ENCODE data around the gene ADORA3.
"Not testable (repeated sequence)": the region's sequence is repeated elsewhere in the genome, so short reads cannot be mapped to it uniquely, and the experiment has no call there.

The ADORA3 gene

DNA sequence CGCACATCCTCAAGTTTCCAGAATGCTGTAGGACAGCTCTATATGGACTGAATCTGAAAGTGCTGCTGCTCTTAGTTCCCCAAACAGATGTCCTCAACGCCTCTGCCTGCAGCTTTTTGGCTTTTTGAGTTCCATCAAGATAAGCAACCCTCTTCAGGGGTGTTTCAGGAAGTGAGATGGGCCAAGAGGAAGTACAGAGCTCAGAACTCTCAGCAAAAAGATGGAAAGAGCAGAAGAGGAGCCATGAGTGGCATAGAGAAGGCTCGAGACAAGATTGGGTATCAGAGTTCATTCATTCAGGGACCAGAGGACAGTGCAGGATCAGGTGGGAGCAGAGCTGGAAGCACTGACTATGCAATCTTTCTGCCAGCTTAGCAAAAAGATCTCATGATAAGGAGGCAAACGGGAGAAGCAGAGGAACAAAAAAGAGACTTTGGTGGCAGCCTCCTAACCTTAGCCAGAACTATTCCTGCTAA lies at the start of gene ADORA3, which contains the start of gene TMIGD3:
TSS of gene ADORA3 (minus strand) at position 49 of the 476 bp plus-strand sequence. CDS start 279 bp downstream, outside the sequence.
TSS of gene TMIGD3 (minus strand) at position 49 of the 476 bp plus-strand sequence. CDS start 279 bp downstream, outside the sequence.
- DNase-seq (ENCODE audit: low read depth) = no peak

DNA sequence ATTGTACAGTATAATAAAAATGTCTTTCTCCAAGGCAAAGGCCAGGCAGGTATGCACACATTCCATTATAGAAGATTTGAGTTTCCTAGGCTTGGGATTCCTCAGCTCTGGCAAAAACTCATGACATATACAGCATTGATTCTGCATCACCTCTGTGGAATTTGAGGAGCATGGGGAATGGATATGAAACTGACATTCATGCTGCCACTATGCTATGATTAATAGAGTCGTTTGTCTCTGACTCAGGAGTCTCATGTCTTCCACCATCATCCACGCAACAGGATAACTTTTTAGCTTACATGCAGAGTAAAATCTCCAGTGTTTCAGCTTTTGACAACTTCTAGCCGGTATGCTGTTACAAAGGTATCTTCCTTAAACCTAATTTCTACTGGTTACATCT lies 49.8 kb upstream of the ADORA3 start:
- DNase-seq (ENCODE audit: low read depth) = no peak

DNA sequence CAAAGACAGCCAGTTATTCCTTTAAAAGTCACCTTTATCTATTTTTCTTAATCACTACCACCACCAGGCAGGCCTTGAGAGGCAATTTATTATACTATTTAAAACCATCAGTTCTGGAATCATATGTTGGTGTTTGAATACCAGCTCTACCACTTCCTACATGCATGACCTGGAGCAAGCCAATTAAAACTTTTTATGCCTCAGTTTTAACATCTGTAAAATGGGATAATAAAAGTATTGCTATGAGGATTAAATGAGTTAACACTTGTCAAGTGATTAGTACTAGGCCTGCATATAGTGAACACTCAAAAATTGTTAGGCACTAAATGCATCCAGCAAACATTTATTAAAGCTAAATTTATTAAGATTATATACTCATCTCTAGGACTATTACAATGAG lies 49.2 kb upstream of the ADORA3 start:
- DNase-seq (ENCODE audit: low read depth) = no peak

DNA sequence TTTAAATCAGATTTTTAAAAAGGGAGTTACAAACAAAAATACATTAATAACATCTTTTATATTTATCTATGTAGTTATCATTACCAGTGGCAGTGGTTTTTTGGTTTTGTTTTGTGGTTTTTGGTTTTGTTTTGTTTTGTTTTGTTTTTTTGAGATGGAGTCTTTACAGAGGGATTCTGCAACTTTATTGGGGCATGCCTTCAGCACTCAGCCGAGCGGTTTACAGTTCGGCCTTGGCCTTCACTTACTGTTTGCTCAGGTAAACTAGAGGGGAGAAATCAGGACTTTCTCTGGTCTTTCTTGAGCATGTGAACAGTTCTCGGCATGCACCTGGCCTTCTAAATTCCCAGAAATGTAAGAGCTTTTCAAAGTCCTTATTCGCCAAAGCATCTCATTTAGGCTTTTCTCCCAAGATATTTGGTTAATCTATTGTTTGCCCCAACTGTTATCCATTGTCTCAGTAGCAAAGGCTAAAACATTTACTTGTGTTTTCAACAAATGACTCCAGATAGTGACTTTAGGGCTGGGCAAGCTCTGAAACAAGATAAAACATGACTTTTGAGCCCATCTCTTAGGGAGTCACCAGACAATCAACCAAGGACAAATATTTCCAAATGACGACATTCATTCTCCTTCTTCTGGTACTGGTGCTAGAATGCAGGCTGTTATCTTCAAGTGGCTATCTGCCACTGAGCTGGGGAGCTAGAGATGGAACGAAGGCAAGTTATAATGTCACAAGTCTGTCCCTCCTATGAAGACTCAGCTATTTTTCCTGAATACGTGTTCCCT lies 48.4 kb upstream of the ADORA3 start:
- no peak for DNase-seq (ENCODE audit: low read depth)

DNA sequence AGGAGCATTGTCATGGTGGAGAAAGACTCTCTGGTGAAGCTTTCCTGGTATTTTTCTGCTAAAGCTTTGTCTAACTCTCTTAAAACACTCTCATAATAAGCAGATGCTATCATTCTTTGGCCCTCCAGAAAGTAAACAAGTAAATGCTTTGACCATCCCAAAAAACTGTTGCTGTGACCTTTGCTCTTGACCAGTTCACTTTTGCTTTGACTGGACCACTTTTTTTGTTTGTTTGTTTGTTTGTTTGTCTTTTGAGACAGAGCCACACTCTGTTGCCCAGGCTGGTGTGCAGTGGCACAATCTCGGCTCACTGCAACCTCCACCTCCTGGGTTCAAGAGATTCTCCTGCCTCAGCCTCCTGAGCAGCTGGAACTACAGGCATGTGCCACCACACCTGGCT lies 44.4 kb upstream of the ADORA3 start:
- not testable (repeated sequence) for DNase-seq (ENCODE audit: low read depth)

DNA sequence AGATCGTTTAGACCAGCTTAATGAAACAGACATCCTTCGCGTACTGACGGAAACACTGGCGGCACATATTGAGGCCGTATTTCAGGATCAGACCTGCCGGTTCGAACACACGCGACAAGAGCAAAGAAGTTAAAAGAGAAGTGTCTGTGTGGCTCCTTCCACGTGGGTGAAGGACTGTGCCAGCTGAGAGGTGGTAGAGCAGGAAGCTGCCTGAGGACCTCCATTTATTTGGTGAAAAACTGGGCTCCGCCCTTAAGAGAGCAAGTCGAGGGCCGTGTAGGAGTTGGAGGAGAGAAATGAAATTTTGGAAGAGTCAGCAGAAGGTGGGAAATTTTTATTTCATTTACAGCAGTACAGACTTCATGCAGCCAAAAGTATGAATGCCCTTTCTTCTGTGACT lies 38.8 kb upstream of the ADORA3 start:
- DNase-seq (ENCODE audit: low read depth) = no peak

DNA sequence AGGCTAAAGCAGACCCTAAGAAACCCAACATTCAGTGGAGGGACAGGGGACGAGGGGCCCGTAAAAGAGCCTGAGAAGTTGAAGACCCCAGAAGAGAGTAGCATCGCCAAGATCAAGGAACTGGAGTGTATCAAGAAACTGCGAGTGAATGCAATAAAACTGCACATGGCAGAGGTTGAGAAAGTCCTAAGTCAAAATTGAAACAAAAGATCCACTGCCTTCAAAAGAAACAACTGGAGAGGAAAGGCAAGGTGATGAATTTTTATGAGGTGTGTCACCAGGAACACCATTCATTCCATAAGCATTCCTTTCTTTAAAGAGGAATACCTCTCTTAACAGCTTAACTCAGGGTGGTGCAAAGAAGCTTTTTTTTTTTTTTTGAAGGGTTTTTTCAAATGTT lies 38.3 kb upstream of the ADORA3 start:
- DNase-seq (ENCODE audit: low read depth) = no peak

DNA sequence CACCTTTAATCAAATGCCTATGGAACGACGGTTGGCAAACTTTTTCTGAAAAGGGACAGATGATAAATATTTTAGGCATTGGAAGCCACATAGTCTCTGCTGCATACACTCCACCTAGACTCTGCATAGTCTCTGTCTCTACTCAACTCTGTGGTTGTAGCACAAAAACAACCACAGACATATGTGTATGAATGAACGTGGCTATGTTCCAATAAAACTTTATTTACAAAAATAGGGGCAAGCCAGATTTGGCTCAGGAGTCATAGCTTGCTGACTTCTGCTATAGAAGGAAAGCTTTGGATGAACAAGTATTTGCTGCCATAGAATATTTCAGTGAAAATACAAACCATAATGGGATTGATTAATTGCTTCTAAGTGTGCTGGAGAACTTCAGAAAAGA lies 37.5 kb upstream of the ADORA3 start:
- no peak for DNase-seq (ENCODE audit: low read depth)

DNA sequence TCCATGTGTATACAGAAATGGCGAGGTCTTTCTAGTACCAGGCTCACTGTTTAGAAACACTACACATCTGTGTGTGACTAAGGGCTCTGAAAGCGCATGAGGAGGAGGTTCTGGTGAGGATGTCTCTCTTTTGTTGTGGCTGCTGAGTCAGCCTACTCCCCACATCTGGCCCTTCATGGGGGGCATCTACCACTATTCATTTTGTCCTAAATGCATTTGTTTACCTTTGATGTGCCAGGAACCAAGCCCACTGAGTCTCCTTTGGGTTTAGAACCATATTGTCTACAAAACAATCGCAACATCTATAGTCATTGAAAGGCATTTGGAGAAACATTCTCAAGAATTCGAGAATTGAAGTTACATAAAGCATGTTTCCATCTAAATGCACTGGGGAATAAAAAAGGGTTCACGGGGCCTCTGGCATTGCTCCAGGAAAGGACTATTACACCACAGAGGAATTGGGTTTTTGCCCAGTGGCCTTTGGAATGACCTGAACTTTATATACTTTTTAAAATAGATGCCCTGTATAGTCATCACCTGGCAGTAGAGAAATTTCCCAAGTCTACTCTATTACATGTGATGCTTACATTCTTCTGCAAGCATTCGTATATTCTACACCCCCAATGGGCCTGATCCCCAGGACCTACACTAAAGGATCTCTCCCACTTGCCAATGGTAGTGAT lies 35.1 kb upstream of the ADORA3 start:
- DNase-seq (ENCODE audit: low read depth) = no peak

DNA sequence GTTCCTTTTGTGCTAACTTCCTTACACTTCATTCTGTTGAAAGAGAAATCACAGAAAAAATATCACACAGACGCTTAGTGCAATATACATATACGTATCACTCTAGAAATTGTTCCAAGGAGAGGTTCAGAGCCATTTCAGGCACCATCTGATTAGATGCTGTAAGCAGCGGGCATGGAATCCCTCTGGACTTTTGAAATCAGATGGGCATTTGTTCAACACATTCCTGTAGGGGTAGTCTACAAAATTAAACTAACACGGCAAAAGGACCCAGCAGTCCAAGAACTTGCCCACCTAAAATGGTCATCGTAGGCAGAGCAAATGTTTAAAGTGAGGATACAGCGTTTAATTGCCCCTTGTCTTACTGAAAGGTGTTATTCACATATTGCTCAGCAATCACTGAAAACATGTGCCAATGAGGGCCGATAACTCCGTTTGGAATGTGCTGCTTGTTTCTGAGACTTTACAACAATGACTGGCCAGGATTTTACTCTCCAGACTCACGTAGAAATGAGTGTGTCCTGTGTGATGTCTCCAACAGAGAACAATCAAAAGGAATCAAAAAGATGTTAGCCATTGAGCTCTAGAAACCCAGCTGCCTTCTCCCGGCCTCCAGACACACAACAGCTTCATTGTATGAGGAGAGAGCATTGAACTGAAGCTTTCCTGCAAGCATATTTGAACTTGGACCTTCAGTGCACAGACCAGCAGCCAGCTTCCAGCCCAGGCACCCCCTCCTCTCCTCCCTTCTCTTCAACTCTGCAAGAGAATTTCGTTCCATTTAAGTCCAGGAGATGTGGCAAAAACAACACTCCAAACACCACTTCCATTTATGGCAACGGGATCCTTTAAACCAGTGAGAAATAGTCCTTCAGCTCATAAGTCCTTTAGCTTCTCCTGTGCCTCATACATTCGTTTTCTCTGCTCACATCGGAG lies 32.1 kb upstream of the ADORA3 start:
- no peak for DNase-seq (ENCODE audit: low read depth)

DNA sequence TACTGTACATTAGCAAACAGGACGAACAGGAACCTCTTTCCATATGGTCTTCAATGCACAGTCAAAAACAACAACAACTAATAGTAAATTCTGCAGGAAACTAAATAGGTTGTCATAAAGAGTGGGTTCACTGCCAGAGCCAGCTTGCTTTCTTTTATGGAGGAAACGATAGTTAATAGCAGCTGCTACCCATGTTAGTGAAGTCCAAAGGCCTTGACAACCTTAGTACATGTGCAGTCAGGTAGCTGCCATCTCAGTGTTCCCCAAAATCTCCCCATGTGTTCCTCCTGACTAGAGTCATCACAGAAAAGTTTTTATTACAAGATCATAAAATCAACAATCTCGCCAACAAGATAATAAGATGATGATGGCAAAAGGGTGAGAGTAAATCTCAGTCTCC lies 16.6 kb upstream of the ADORA3 start:
- DNase-seq (ENCODE audit: low read depth) = no peak

DNA sequence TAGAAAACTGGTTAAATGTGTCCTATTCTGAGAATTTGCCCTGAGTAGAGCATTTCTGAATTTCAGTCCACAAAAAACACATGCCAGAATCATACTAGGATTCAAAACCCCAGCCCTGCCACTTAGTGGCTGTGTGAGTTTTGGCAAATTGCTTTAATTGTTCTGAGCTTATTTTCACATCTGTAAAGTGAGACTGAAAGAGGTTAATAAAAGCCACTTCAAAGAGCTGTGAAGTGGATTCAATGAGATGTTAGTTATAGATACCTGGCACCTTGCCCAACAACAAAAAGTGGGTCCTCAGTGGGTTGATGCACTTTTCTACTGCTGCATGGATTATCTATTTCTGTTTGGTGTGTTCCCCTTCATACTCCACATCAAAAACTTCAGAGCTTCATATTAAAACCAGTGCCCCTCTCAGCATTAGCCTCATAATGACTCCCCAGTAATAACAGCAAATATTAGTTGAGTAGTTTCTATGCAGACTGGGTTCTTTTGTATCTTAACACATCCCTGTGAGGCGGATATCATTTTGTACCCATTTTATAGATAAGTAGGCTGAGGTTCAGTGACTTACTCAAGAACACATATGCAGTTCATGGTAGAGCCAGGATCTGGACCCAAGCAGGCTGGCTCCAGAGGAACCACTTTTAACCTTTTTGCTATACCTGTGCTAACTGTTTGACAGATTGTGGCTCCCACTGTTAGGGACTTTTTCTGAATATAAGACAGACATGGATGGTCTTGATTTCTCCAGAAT lies 14.2 kb upstream of the ADORA3 start:
- no peak for DNase-seq (ENCODE audit: low read depth)

DNA sequence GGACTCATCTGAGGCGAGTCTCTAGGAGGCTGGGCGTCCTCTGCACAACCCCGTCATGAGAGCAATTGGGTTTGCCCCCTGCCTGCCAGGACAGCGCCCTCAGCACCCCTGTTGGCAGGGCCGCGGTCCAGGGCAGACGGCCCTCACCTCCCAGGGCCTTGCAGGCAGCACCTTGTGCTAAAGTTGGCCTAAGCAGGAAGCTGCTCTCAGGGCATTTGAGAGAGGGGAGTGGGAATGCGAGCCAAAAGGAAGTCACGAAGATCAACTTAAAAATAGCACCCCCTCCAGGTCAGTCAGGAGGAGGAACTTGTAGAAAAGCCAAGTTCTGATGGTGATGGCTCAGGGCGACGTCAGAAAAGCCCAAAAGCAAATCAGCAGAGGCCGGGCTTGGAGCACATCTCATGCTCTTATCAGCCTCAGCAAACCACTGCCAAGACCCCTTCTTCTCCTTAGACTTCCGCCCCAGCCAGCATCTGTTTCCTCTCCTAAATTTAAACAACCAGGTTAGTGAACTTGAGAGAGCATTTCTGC lies 12.6 kb upstream of the ADORA3 start:
- no peak for DNase-seq (ENCODE audit: low read depth)

DNA sequence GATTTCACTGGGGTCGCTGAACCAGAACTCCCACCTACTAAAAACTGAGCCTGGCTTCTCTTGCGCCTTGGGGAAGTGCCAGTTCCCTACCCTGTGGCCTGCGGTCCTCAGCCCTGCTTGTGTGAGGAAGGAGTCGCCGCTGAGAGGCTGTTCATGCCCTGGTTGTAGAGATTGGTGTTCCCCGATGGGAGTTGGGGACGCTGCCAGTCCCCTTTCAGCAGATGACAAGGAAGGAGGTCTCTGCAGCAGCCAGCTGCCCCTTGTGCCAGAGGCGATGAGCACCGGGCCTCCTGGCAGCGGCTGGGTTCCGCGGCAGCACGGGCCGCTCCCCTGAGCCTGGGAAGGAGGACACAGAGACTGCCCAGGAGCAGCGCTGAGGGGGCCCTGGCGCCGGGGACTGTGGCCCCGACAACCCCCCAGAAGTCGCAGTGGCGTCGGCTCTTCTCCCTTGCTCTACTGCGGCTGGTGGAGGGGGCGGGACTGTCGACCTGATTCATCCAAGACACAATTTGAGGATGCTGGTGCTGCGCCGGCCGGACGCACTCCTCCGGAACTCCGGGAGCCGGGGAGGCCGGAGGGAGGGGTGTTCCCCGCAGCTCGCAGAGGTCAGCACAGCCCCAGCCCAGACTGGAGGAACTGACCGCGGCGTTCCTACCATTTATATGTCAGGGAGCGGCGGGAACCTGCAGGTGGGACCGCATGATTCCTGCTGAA lies 12.0 kb upstream of the ADORA3 start:
- DNase-seq (ENCODE audit: low read depth) = peak; percentile 16

DNA sequence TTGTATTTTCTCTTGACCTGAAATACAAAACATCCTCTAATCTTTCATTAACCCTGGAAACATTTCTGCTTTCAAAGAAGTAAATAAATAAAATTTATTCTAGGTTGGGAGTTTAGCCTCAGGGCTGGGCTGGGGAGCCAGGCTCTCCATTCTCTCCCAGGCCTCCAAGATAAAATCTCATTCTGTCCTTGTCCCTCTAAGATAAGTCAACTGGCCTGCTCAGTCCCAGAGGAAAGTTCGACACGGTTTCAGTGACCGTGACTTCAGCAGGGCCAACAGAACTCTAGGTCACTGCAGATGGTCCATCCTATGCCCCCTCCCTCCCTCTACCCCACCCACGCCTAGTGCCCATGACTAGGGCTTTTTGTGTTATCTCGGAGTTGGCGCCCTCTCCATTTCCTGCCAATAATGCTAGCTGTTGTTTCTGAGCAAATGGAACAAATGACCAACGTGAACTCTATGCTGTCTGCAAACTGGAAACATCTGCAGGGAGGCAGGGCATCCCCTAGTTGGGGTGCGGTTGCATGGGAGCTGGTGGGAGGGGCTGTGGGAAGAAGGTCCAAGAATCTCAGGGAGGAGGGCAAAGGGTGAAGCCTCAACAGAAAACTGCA lies 10.1 kb upstream of the ADORA3 start:
- no peak for DNase-seq (ENCODE audit: low read depth)

DNA sequence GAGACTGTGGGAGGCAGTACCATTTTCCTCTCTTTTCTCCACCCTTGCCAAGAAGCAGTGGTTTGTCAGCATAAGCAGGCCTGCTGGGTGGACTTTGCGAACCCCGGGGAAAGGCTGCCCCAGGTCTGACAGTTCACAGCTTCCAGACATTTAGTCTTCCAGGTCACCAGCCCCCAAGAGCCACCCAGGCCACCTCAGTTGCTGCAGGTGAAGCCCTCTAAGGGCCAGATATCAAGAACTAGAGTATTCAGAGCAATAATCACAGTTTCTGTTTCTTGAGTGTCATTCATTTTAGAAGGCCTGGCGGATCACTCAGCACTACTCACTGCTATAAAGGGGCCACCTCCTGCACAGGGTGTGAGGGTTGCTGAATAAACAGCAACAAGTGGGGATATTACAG lies 9.5 kb upstream of the ADORA3 start:
- no peak for DNase-seq (ENCODE audit: low read depth)

DNA sequence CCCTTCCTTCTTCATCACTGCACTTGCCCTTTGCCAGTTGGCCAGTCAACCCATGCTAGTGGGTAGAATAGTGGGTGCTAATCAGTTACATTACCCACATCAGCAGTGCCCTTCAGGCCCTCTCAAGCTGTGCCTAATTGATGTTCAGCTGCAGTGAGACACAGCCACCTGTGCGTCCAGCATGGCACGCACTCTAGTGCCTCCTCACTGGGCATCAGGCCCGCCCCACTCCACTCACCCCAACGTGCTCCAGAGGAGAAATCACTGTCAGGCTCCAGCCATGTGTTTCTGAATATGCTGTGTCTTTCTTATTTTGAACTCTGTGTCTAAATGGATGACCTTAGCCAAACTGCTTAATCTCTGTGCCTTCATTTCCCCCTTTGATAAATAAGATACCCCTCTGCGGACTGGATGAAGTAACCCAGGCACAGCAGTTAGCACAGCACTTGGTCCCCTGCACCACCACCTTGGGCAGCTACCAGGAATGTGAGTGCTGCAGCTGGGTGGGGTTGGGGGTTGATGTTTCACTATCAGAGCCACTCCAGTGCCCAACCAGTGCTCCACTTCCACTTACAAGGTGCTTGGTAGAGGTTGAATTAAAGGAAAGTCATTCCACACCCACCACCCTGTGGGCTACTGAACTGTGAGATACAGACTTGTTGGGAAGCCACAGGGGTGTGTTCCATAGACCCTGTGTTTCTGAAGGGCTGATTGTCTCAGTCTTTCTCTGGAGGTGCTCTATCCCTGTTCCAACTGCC lies 8.9 kb upstream of the ADORA3 start:
- DNase-seq (ENCODE audit: low read depth) = no peak

DNA sequence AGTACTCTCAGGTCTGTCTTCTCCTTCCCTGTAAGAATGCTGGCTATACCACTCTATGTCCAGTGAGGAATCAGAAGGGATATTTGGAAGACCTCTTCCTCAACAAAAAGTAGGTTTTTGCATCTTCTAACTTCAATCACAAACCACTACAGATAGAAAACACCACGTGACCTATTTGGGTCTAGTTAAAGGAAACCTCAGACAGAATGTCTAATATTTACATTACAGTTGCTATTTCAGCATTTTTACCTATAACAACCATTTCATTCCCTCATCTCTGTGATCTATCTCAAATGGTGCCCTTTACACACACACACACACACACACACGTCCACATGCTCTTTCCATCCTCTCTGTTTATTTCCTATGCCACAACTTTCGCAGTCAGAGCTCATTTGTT lies 7.9 kb upstream of the ADORA3 start:
- DNase-seq (ENCODE audit: low read depth) = no peak

DNA sequence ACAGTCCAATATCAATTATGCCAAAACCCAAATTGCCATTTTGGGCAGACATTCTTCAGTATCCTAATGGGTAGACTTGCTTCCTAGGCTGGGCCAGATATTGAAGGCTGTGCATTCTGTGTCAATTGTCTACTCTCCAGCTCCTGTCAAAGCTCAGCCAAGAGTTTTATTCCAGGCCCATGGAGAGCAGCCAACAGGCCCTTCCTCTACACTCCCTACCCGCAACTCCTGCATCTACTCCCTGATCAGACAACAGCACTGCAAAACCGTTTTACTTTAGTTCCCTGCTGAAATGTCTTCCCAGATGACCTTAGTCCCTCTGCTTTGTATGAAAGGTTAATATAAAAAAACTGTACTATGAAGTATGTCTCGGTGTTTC lies 6.6 kb upstream of the ADORA3 start:
- no peak for DNase-seq (ENCODE audit: low read depth)

Measured in stimulated activated CD8-positive, alpha-beta memory T cell treated with anti-CD3 and anti-CD28 coated beads, Interleukin-12 subunit alpha, Interleukin-12 subunit beta, amount 100 ng/mL, for 4 hours (primary cell).